HG02798 (cell line): ENCODE measurements around the gene KRTAP20-1.

Source experiments
- ATAC-seq: cut with Tn5 transposase; IDR thresholded peaks from one replicate; pipeline ENCODE4 v1.9.1; 2021; ENCODE audit warnings: mild to moderate bottlenecking; ENCODE audit not compliant: unreplicated experiment, poor library complexity

The KRTAP20-1 gene, protein sequence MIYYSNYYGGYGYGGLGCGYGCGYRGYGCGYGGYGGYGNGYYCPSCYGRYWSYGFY

GRCh38 chr21:30616125-30616524 is at the start of gene KRTAP20-1:
TSS of gene KRTAP20-1 (plus strand) at chr21:30616425. CDS start at chr21:30616455, 30 bp downstream.
- no peak for ATAC-seq

- no peak for ATAC-seq
Observed at GRCh38 chr21:30567617-30568016, 48.6 kb upstream of the KRTAP20-1 start.

GRCh38 chr21:30577766-30578165 is 38.5 kb upstream of the KRTAP20-1 start:
- no peak for ATAC-seq

GRCh38 chr21:30579346-30579745 is 36.9 kb upstream of the KRTAP20-1 start:
- no peak for ATAC-seq

DNA sequence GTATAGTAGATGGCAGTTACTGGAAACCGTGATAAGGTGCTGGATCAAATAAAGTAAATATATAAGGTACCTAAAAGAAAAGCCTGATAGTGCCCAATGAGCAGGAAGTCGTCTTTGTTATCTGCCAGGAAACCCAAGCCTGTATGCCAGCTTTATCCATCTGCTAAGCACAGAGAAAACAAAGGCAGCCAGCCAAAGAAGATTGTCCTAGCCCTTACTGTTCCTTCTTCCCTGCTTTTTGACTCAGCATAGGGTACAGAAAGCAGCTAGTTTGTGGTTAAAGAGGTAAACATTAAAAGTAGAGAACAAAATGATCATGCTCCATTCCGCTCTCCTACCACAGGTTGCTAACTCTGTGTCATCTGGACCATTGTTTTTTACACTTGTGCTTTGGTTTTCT is 36.1 kb upstream of the KRTAP20-1 start:
- ATAC-seq, result no peak

GRCh38 chr21:30582870-30583269 is 33.4 kb upstream of the KRTAP20-1 start:
- no peak for ATAC-seq

- no peak for ATAC-seq
Observed at GRCh38 chr21:30590297-30590696, 25.9 kb upstream of the KRTAP20-1 start, which contains the start of gene KRTAP22-2. TSS of gene KRTAP22-2 (minus strand) at chr21:30590397.

DNA sequence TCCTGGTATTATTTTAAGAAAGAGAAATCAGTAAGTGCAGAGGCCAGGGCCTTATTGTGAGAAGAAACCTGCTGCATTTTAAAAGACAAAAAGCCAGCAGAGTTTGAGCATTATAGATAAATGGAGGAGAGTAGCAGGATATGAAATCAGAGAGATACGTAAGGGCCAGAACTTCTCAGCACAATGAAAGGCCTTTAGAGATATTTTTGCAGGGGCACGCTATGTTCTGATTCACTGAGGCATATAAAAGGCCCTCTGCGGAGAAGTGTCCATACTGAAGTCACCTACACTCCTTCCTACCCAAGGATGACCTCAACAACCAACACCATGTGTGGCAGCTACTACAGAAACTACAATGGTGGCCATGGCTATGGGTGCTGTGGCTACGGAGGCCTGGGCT is 24.1 kb upstream of the KRTAP20-1 start, which contains the start of gene KRTAP6-3:
KRTAP6-3 (plus strand) TSS at position 301 of the 400 bp plus-strand sequence; CDS start at position 307, 6 bp downstream.
- ATAC-seq, result no peak

DNA sequence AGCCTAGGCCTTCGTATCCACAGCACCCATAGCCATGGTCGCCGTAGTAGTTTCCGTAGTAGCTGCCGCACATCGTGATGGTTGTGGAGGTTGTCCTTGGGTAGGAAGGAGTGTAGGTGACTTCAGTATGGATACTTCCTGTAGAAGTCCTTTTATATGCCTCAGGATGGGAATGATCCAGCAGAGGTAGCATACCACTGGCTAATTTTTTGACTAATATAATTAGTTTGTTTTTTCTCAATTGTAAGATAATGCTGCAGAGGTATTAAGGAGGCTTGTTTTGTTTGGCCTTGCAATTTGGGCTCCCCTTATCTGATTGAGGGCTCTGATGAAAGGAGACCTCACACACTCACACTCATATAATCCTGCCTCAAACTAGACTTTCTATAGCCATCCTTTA is 17.4 kb upstream of the KRTAP20-1 start, which contains the start of gene KRTAP6-2:
KRTAP6-2 (minus strand) TSS at position 101 of the 400 bp plus-strand sequence; CDS start at position 73, 28 bp downstream.
- ATAC-seq, result no peak

GRCh38 chr21:30600787-30601186 is 15.4 kb upstream of the KRTAP20-1 start, which contains the start of gene KRTAP22-1:
TSS of gene KRTAP22-1 (plus strand) at chr21:30601087.
- ATAC-seq, result no peak

DNA sequence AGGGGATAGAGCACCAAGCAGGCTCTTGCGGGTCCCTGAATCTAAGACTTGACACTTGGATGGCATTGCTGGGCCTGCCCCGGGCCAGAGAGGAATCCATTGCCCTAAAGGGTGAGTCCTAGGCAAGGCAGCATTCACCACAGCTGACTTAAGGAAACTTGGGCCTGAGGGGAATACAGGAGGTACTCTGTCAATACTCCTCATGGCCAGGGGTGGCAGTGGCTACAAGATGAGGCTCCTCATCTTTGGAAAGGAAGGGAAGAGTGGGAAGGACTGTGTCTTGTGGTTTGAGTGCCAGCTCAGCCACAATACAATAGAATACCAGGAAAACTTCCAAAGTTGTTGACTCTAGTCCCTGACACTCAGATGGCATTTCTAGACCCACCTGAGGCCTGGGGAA is 10.3 kb upstream of the KRTAP20-1 start:
- ATAC-seq, result no peak

GRCh38 chr21:30612132-30612531 is 4.1 kb upstream of the KRTAP20-1 start:
- no peak for ATAC-seq

DNA sequence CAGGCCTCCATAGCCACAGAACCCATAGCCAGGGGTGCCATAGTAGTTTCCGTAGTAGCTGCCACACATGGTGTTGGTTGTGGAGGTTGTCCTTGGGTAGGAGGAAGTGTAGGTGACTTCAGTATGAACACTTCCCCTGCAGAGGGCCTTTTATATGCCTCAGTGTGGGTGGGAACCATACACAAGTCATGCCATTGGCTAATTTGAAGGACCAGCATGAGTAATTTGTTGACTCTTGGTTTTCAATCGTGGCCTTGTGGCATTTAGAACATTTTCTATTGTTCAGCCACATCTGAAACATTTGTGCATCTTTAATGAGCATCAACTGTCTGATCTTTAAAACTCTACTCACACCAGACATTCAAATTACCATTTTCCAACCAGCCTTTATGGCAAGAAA is 2.4 kb upstream of the KRTAP20-1 start, which contains the start of gene KRTAP6-1:
KRTAP6-1 (minus strand) TSS at position 95 of the 400 bp plus-strand sequence; CDS start at position 69, 26 bp downstream.
- ATAC-seq, result no peak

DNA sequence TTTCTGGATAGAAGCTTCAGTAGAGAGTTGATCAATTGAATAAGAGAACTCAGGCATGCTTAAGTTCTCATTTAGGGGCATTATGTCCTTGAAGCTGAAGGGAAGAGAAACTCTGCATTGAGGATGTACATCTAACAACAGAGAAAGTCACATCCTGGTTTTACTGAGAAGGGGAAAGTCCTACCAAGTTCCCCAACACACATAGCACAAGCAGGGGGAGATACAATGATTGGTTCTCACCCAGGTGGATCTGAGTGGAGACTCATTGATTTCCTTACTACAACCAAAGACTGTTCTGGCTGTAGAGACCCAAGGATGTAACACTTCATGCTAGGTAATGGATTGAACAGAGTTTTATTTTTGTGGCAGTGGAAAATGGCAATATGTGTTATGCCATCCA is 1.0 kb upstream of the KRTAP20-1 start:
- ATAC-seq, result no peak

DNA sequence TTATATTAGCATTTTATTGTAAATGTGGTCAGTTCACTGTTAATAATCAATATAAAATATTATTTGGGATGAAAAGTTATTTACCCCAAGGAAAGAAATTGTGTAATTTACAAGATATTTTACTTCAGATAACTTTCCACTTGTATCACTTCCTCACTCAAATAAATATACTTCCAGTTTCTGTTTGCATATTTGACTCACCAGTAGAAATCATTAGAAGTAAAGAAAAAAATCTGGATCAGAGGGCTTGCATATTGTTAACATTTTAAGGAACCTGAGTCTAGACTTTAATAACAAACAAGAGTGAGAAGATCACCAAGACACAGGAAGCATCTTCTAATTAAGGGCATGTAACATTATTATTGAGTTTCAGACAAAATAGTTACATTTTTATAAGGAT is 3.9 kb downstream of the KRTAP20-1 start:
- ATAC-seq, result no peak

DNA sequence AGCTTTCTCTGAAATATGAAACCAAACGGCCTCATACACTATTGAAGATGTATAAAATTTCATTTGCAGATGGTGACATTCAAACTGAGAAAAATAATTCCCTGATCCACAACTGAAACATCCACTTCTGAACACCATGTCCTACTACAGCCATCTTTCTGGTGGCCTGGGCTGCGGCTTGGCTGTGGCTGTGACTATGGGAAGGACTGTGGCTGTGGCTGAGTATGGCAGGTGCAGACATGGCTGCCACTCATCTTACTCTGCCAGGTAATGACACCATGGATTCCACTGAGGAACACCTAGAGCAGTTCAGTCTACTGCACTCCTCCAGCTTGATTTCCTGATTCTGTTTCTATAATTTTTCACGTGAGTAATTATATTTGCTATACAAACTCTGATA is 4.3 kb downstream of the KRTAP20-1 start, which contains the start of gene KRTAP20-4:
KRTAP20-4 (plus strand) TSS at position 106 of the 400 bp plus-strand sequence.
- no peak for ATAC-seq

DNA sequence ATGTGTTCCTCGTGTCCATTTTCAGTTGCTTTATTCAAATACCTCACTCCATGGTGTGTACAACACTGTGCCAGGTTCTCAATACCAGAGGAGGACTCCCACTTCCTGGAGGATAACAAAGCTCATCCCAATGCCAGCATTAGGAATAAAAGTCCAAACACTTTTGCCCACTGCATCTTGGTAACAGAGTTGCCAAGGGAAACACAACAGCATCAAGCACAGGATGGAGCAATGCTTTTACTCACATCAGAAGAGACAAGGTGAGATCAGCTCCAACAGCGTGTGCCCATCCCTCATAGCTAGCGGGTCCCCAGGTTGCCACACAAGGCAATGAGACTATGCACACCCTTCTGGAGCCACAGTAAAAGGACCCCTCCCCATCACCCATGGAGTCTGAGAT is 7.1 kb downstream of the KRTAP20-1 start:
- ATAC-seq, result no peak

- no peak for ATAC-seq
Observed at GRCh38 chr21:30625449-30626165, 9.4 kb downstream of the KRTAP20-1 start.

DNA sequence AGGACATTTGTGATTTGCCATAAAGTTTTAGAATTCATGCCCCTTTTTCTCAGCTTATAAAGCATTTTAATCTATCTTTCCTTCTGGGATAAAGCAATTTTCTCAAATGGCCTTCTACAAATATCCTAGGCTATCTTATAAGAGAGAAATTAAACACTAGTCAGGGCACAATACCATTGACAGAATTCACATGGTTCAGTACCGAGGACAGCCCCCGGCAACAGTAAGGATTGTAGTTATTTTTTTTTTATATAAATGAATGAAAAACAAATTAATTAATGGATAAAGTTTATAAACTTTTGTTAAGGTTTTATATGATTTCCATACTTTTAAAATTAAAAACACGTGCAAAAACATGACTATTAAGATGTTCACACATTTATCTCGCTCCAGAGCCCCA is 11.9 kb downstream of the KRTAP20-1 start:
- no peak for ATAC-seq

GRCh38 chr21:30629200-30629599 is 13.0 kb downstream of the KRTAP20-1 start:
- no peak for ATAC-seq

DNA sequence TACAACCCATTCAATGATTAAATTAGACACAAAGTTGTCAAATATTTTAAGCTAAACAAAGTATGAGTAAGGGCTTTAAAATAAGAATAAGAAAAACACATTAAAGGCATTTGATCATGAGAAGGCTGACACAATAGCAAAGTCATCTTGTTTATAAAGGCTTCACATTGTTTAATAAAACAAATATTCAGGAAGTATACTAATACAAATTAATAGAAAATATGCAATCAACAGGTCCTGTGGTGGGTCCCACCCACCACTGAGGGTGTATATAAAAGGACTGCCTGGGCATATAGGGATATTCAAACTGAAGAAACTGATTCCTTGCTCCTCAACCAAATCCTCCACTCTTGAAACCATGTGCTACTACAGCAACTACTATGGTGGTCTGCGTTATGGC is 18.7 kb downstream of the KRTAP20-1 start, which contains the start of gene KRTAP20-2:
KRTAP20-2 (plus strand) TSS at position 301 of the 400 bp plus-strand sequence; CDS start at position 359, 58 bp downstream.
- no peak for ATAC-seq
